Keratinocyte (primary cell): ENCODE measurements around the gene TENM4. TPM values are rescaled to one million over a fixed set of nuclear protein-coding genes. Genes with fewer than 3 reads are reported as not detected.

Source experiments
- DNase-seq: peaks from one replicate; pipeline ENCODE4 v3.0.0-alpha.2; 2011; ENCODE audit warnings: low read depth, missing footprints, low spot score
- FAIRE-seq: peaks from 2 replicates; lab custom pipeline; 2011; peaks lifted over from hg19 to GRCh38; lab: Jason Lieb, UNC
- H2AFZ ChIP-seq: 2 replicates; pipeline ENCODE4 v1.6.0; 2012; ENCODE audit warnings: low read length, control low read depth, inconsistent platforms; ENCODE audit not compliant: control insufficient read depth
- H3K27ac ChIP-seq: 2 replicates; pipeline ENCODE4 v1.5.1; 2011; ENCODE audit warnings: low read length; ENCODE audit not compliant: control insufficient read depth, insufficient read depth
- H3K27me3 ChIP-seq: 3 replicates; pipeline ENCODE4 v1.6.0; 2011; ENCODE audit warnings: low read length; ENCODE audit not compliant: control insufficient read depth, insufficient read depth; ENCODE audit errors: extremely low read depth
- H3K36me3 ChIP-seq, 2 experiments: 2 replicates in 1 of 2; 3 replicates in 1 of 2; pipeline ENCODE4 v1.5.1; 2011; ENCODE audit warnings: low read length in 2 of 2, mild to moderate bottlenecking in 1 of 2; ENCODE audit not compliant: control insufficient read depth in 2 of 2, insufficient read depth in 2 of 2; ENCODE audit errors: extremely low read depth in 1 of 2
- H3K4me1 ChIP-seq: 3 replicates; pipeline ENCODE4 v1.5.1; 2011; ENCODE audit warnings: low read length; ENCODE audit not compliant: control insufficient read depth, insufficient read depth; ENCODE audit errors: extremely low read depth
- H3K4me2 ChIP-seq: 3 replicates; pipeline ENCODE4 v1.6.0; 2011; ENCODE audit warnings: low read depth, low read length; ENCODE audit not compliant: control insufficient read depth, insufficient read depth; ENCODE audit errors: extremely low read depth
- H3K4me3 ChIP-seq, 3 experiments: fragments of 200-600 bp in 1 of 3; sonication (generic) in 1 of 3; 2 replicates in 2 of 3; 3 replicates in 1 of 3; pipeline ENCODE4 v1.5.1; 2011 to 2016; ENCODE audit warnings: low read length in 3 of 3, mild to moderate bottlenecking in 3 of 3, control low read depth in 2 of 3, inconsistent platforms in 1 of 3, low read depth in 1 of 3, mixed read lengths in 1 of 3, mixed run types in 1 of 3, moderate library complexity in 1 of 3; ENCODE audit not compliant: control insufficient read depth in 2 of 3, insufficient read depth in 2 of 3; ENCODE audit errors: extremely low read depth in 1 of 3
- H3K79me2 ChIP-seq: 2 replicates; pipeline ENCODE4 v1.6.0; 2012; ENCODE audit warnings: low read length; ENCODE audit not compliant: control insufficient read depth, insufficient read depth
- H3K9ac ChIP-seq: 3 replicates; pipeline ENCODE4 v1.6.0; 2011; ENCODE audit warnings: low read length; ENCODE audit not compliant: control insufficient read depth, insufficient read depth; ENCODE audit errors: extremely low read depth
- H3K9me1 ChIP-seq: 3 replicates; pipeline ENCODE4 v1.6.0; 2011; ENCODE audit warnings: low read length; ENCODE audit not compliant: control insufficient read depth, insufficient read depth; ENCODE audit errors: extremely low read depth
- H3K9me3 ChIP-seq: 2 replicates; pipeline ENCODE4 v1.5.1; 2012; ENCODE audit warnings: low read depth, low read length; ENCODE audit not compliant: control insufficient read depth
- H4K20me1 ChIP-seq: 3 replicates; pipeline ENCODE4 v1.6.0; 2011; ENCODE audit warnings: low read length; ENCODE audit not compliant: control insufficient read depth, insufficient read depth; ENCODE audit errors: extremely low read depth
- CTCF ChIP-seq, 3 experiments: IDR thresholded peaks in 1 of 3; conservative IDR thresholded peaks in 1 of 3; optimal IDR thresholded peaks in 1 of 3; 2 replicates in 2 of 3; 3 replicates in 1 of 3; pipeline versions ENCODE3 to v1.5.1; 2011; ENCODE audit warnings: low read length in 3 of 3, mild to moderate bottlenecking in 3 of 3, moderate library complexity in 2 of 3, control low read depth in 1 of 3, inconsistent platforms in 1 of 3; ENCODE audit not compliant: insufficient read depth in 2 of 3; ENCODE audit errors: extremely low read depth in 1 of 3
- EZH2 ChIP-seq: IDR thresholded peaks from one replicate; pipeline ENCODE4 v1.6.1; 2012; ENCODE audit warnings: inconsistent platforms, mild to moderate bottlenecking, low read length, moderate library complexity
- dilution Hi-C: fragments of 300-500 bp; cut with MboI; formaldehyde crosslinking; loops from one replicate; pipeline ENCODE4 v1.7.0; 2020; ENCODE audit warnings: low sequenced_read_pairs; ENCODE audit not compliant: extremely low pct_ligation_motif_present
- polyA plus RNA-seq, 5 experiments: library from polyadenylated mRNA; depleted of rRNA in 3 of 5; stranded (reverse) in 3 of 5; stranded (forward) in 1 of 5; unstranded in 1 of 5; fragments of >200 nt; gene quantifications; 1 replicate in 1 of 5; 2 replicates in 3 of 5; 3 replicates in 1 of 5; pipeline versions ENCODE4 v1.2.1 to v1.2.3, GENCODE V29; 2011 to 2012; ENCODE audit warnings: missing spikeins in 2 of 5, low read depth in 1 of 5, low replicate concordance in 1 of 5

Gene TENM4
- polyA plus RNA-seq, 1 donor (not counting 4 experiments of a cell fraction or from before 2014, with no cell fraction given), result 3.5 TPM

GRCh38 chr11:78647986-78648875, 792.6 kb downstream of the TENM4 start:
- Histone ChIP-seq H3K36me3 (no peaks in the 10 kb centered on the region), H2AFZ (no peak overlapping the region), H3K9me3 (no peaks in the 10 kb centered on the region), H3K4me2 (no peak overlapping the region), H4K20me1 (no peaks in the 10 kb centered on the region), H3K79me2 (no peaks in the 10 kb centered on the region), H3K27ac (no peak overlapping the region), H3K9ac (no peak overlapping the region), H3K27me3 (no peaks in the 10 kb centered on the region), H3K9me1 (no peaks in the 10 kb centered on the region), H3K4me3 (no peak overlapping the region), H3K4me1 (peaks cover 21% of the 10 kb centered on the region)
- TF ChIP-seq EZH2 (no peak), CTCF (optimal IDR thresholded peaks at IDR 0.05 in 1 of 3, IDR thresholded peaks at IDR 0.05 in 1 of 3, conservative IDR thresholded peaks at IDR 0.05 in 1 of 3; ENCODE audit: extremely low read depth in 1 of 3, insufficient read depth in 2 of 3, low read length in 3 of 3) (no peak)
- DNase-seq, result no peak
- FAIRE-seq, result no peak
- dilution Hi-C loops, result no loop called here

GRCh38 chr11:78647266-78647915, 793.4 kb downstream of the TENM4 start:
- Histone ChIP-seq H2AFZ (no peak overlapping the region), H3K27me3 (no peaks in the 10 kb centered on the region), H3K4me3 (no peak overlapping the region), H3K4me2 (no peak overlapping the region), H3K9me3 (no peaks in the 10 kb centered on the region), H4K20me1 (no peaks in the 10 kb centered on the region), H3K27ac (no peak overlapping the region), H3K9me1 (no peaks in the 10 kb centered on the region), H3K9ac (no peak overlapping the region), H3K4me1 (peaks cover 21% of the 10 kb centered on the region), H3K79me2 (no peaks in the 10 kb centered on the region), H3K36me3 (no peaks in the 10 kb centered on the region)
- FAIRE-seq (no peak), DNase-seq (no peak)
- dilution Hi-C loops, result no loop called here
- no peak for TF ChIP-seq CTCF (optimal IDR thresholded peaks at IDR 0.05 in 1 of 3, IDR thresholded peaks at IDR 0.05 in 1 of 3, conservative IDR thresholded peaks at IDR 0.05 in 1 of 3; ENCODE audit: extremely low read depth in 1 of 3, insufficient read depth in 2 of 3, low read length in 3 of 3)
- no peak for TF ChIP-seq EZH2
